ENCODE data around the gene PLEKHF1.

GRCh38 chr19:29699861-29700260, 34.6 kb downstream of the PLEKHF1 start:
- TF ChIP-seq CTCF (IDR thresholded peaks at IDR 0.05) (no peak), EZH2 (IDR thresholded peaks at IDR 0.05; ENCODE audit: borderline replicate concordance, insufficient read depth, low read depth, low read length, poor library complexity, severe bottlenecking) (no peak)
